HG02938 (cell line): ENCODE data around the gene KRT77.
"Not testable (repeated sequence)": the region's sequence is repeated elsewhere in the genome, so short reads cannot be mapped to it uniquely, and the experiment has no call there.

Experiments
- ATAC-seq: cut with Tn5 transposase; IDR thresholded peaks from one replicate; pipeline ENCODE4 v1.9.1; 2021; ENCODE audit warnings: mild to moderate bottlenecking, moderate library complexity; ENCODE audit not compliant: unreplicated experiment

KRT77 gene

GRCh38 chr12:52724384-52724783 is 21.1 kb upstream of the KRT77 start:
- ATAC-seq: no peak

- no peak for ATAC-seq
These were observed 19.4 kb upstream of the KRT77 start for GRCh38 chr12:52722680-52723079.

GRCh38 chr12:52721838-52722470 is 18.6 kb upstream of the KRT77 start:
- ATAC-seq: no peak

- no peak for ATAC-seq
These were observed 17.1 kb upstream of the KRT77 start for GRCh38 chr12:52720365-52720886.

GRCh38 chr12:52716061-52716460 is 12.7 kb upstream of the KRT77 start:
- no peak for ATAC-seq

- ATAC-seq: no peak
These were observed 12.1 kb upstream of the KRT77 start for GRCh38 chr12:52715416-52715815.

- no peak for ATAC-seq
These were observed 11.6 kb upstream of the KRT77 start for GRCh38 chr12:52714887-52715281.

- no peak for ATAC-seq
These were observed 10.9 kb upstream of the KRT77 start for GRCh38 chr12:52713960-52714886.

GRCh38 chr12:52712122-52712521 is 8.8 kb upstream of the KRT77 start:
- ATAC-seq: not testable (repeated sequence)

- ATAC-seq: no peak
These were observed 7.4 kb upstream of the KRT77 start for GRCh38 chr12:52710730-52711129.

GRCh38 chr12:52708010-52708409 is 4.7 kb upstream of the KRT77 start:
- ATAC-seq: no peak

- ATAC-seq: no peak
These were observed 1.1 kb upstream of the KRT77 start for GRCh38 chr12:52704464-52704863.

GRCh38 chr12:52703878-52704277 is 554 bp upstream of the KRT77 start:
- no peak for ATAC-seq

GRCh38 chr12:52702338-52702737 is 986 bp downstream of the KRT77 start:
- no peak for ATAC-seq

GRCh38 chr12:52701281-52701680 is 2.0 kb downstream of the KRT77 start:
- ATAC-seq: no peak

GRCh38 chr12:52699960-52700359 is 3.4 kb downstream of the KRT77 start:
- ATAC-seq: no peak

GRCh38 chr12:52699373-52699772 is 4.0 kb downstream of the KRT77 start:
- ATAC-seq: no peak

GRCh38 chr12:52698651-52699340 is 4.5 kb downstream of the KRT77 start:
- ATAC-seq: no peak

GRCh38 chr12:52697058-52697582 is 6.2 kb downstream of the KRT77 start:
- no peak for ATAC-seq

- ATAC-seq: no peak
These were observed 6.7 kb downstream of the KRT77 start for GRCh38 chr12:52696588-52696987.

- ATAC-seq: no peak
These were observed 8.3 kb downstream of the KRT77 start for GRCh38 chr12:52695039-52695438.
